Keratinocyte (primary cell): ENCODE measurements around the gene LHFPL6. TPM values are rescaled to one million over a fixed set of nuclear protein-coding genes. Genes with fewer than 3 reads are reported as not detected.

Source experiments
- DNase-seq: peaks from one replicate; pipeline ENCODE4 v3.0.0-alpha.2; 2011; ENCODE audit warnings: low read depth, missing footprints, low spot score
- FAIRE-seq: peaks from 2 replicates; lab custom pipeline; 2011; peaks lifted over from hg19 to GRCh38; lab: Jason Lieb, UNC
- H2AFZ ChIP-seq: 2 replicates; pipeline ENCODE4 v1.6.0; 2012; ENCODE audit warnings: low read length, control low read depth, inconsistent platforms; ENCODE audit not compliant: control insufficient read depth
- H3K27ac ChIP-seq: 2 replicates; pipeline ENCODE4 v1.5.1; 2011; ENCODE audit warnings: low read length; ENCODE audit not compliant: control insufficient read depth, insufficient read depth
- H3K27me3 ChIP-seq: 3 replicates; pipeline ENCODE4 v1.6.0; 2011; ENCODE audit warnings: low read length; ENCODE audit not compliant: control insufficient read depth, insufficient read depth; ENCODE audit errors: extremely low read depth
- H3K36me3 ChIP-seq, 2 experiments: 2 replicates in 1 of 2; 3 replicates in 1 of 2; pipeline ENCODE4 v1.5.1; 2011; ENCODE audit warnings: low read length in 2 of 2, mild to moderate bottlenecking in 1 of 2; ENCODE audit not compliant: control insufficient read depth in 2 of 2, insufficient read depth in 2 of 2; ENCODE audit errors: extremely low read depth in 1 of 2
- H3K4me1 ChIP-seq: 3 replicates; pipeline ENCODE4 v1.5.1; 2011; ENCODE audit warnings: low read length; ENCODE audit not compliant: control insufficient read depth, insufficient read depth; ENCODE audit errors: extremely low read depth
- H3K4me2 ChIP-seq: 3 replicates; pipeline ENCODE4 v1.6.0; 2011; ENCODE audit warnings: low read depth, low read length; ENCODE audit not compliant: control insufficient read depth, insufficient read depth; ENCODE audit errors: extremely low read depth
- H3K4me3 ChIP-seq, 3 experiments: fragments of 200-600 bp in 1 of 3; sonication (generic) in 1 of 3; 2 replicates in 2 of 3; 3 replicates in 1 of 3; pipeline ENCODE4 v1.5.1; 2011 to 2016; ENCODE audit warnings: low read length in 3 of 3, mild to moderate bottlenecking in 3 of 3, control low read depth in 2 of 3, inconsistent platforms in 1 of 3, low read depth in 1 of 3, mixed read lengths in 1 of 3, mixed run types in 1 of 3, moderate library complexity in 1 of 3; ENCODE audit not compliant: control insufficient read depth in 2 of 3, insufficient read depth in 2 of 3; ENCODE audit errors: extremely low read depth in 1 of 3
- H3K79me2 ChIP-seq: 2 replicates; pipeline ENCODE4 v1.6.0; 2012; ENCODE audit warnings: low read length; ENCODE audit not compliant: control insufficient read depth, insufficient read depth
- H3K9ac ChIP-seq: 3 replicates; pipeline ENCODE4 v1.6.0; 2011; ENCODE audit warnings: low read length; ENCODE audit not compliant: control insufficient read depth, insufficient read depth; ENCODE audit errors: extremely low read depth
- H3K9me1 ChIP-seq: 3 replicates; pipeline ENCODE4 v1.6.0; 2011; ENCODE audit warnings: low read length; ENCODE audit not compliant: control insufficient read depth, insufficient read depth; ENCODE audit errors: extremely low read depth
- H3K9me3 ChIP-seq: 2 replicates; pipeline ENCODE4 v1.5.1; 2012; ENCODE audit warnings: low read depth, low read length; ENCODE audit not compliant: control insufficient read depth
- H4K20me1 ChIP-seq: 3 replicates; pipeline ENCODE4 v1.6.0; 2011; ENCODE audit warnings: low read length; ENCODE audit not compliant: control insufficient read depth, insufficient read depth; ENCODE audit errors: extremely low read depth
- CTCF ChIP-seq, 3 experiments: IDR thresholded peaks in 1 of 3; conservative IDR thresholded peaks in 1 of 3; optimal IDR thresholded peaks in 1 of 3; 2 replicates in 2 of 3; 3 replicates in 1 of 3; pipeline versions ENCODE3 to v1.5.1; 2011; ENCODE audit warnings: low read length in 3 of 3, mild to moderate bottlenecking in 3 of 3, moderate library complexity in 2 of 3, control low read depth in 1 of 3, inconsistent platforms in 1 of 3; ENCODE audit not compliant: insufficient read depth in 2 of 3; ENCODE audit errors: extremely low read depth in 1 of 3
- EZH2 ChIP-seq: IDR thresholded peaks from one replicate; pipeline ENCODE4 v1.6.1; 2012; ENCODE audit warnings: inconsistent platforms, mild to moderate bottlenecking, low read length, moderate library complexity
- dilution Hi-C: fragments of 300-500 bp; cut with MboI; formaldehyde crosslinking; loops from one replicate; pipeline ENCODE4 v1.7.0; 2020; ENCODE audit warnings: low sequenced_read_pairs; ENCODE audit not compliant: extremely low pct_ligation_motif_present
- polyA plus RNA-seq, 5 experiments: library from polyadenylated mRNA; depleted of rRNA in 3 of 5; stranded (reverse) in 3 of 5; stranded (forward) in 1 of 5; unstranded in 1 of 5; fragments of >200 nt; gene quantifications; 1 replicate in 1 of 5; 2 replicates in 3 of 5; 3 replicates in 1 of 5; pipeline versions ENCODE4 v1.2.1 to v1.2.3, GENCODE V29; 2011 to 2012; ENCODE audit warnings: missing spikeins in 2 of 5, low read depth in 1 of 5, low replicate concordance in 1 of 5

Gene LHFPL6
- polyA plus RNA-seq, 1 donor (not counting 4 experiments of a cell fraction or from before 2014, with no cell fraction given), result 15.8 TPM

DNA sequence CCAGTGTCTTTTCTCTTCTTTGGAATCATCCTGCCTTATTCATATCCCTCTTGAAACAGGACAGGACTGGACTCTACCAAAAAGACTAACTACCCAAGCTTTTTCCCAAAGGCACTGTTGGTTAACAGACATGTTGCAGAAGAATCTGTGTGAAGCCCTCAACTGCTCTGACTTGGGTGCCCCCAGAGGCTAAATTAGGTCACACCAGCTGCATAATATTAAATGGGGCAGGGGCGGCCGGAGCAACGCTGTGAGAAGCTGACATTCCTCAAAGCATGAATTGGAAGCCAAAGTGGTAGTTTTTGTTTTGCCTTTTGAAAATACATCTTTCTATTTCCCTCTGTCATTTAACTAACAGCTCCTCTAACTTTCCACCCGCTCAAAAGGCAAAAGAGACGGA is 185.9 kb downstream of the LHFPL6 start:
- H2AFZ ChIP-seq, result no peak overlapping the region
- H3K4me2 ChIP-seq, result no peak overlapping the region
- TF ChIP-seq CTCF (optimal IDR thresholded peaks at IDR 0.05 in 1 of 3, IDR thresholded peaks at IDR 0.05 in 1 of 3, conservative IDR thresholded peaks at IDR 0.05 in 1 of 3; ENCODE audit: extremely low read depth in 1 of 3, insufficient read depth in 2 of 3, low read length in 3 of 3) (peak in 1 of 3 experiments; percentile 8), EZH2 (no peak)
- H3K79me2 ChIP-seq, result no peaks in the 10 kb centered on the region
- no peak for FAIRE-seq
- DNase-seq, result no peak
- H3K36me3 ChIP-seq, result no peaks in the 10 kb centered on the region
- no peak overlapping the region for H3K9ac ChIP-seq
- H3K27ac ChIP-seq, result no peak overlapping the region
- H3K4me3 ChIP-seq, result no peak overlapping the region
- H3K9me3 ChIP-seq, result no peaks in the 10 kb centered on the region
- dilution Hi-C loops, result no loop called here
- H3K9me1 ChIP-seq, result no peaks in the 10 kb centered on the region
- H3K4me1 ChIP-seq, result peaks cover 5% of the 10 kb centered on the region
- no peaks in the 10 kb centered on the region for H3K27me3 ChIP-seq
- H4K20me1 ChIP-seq, result no peaks in the 10 kb centered on the region

DNA sequence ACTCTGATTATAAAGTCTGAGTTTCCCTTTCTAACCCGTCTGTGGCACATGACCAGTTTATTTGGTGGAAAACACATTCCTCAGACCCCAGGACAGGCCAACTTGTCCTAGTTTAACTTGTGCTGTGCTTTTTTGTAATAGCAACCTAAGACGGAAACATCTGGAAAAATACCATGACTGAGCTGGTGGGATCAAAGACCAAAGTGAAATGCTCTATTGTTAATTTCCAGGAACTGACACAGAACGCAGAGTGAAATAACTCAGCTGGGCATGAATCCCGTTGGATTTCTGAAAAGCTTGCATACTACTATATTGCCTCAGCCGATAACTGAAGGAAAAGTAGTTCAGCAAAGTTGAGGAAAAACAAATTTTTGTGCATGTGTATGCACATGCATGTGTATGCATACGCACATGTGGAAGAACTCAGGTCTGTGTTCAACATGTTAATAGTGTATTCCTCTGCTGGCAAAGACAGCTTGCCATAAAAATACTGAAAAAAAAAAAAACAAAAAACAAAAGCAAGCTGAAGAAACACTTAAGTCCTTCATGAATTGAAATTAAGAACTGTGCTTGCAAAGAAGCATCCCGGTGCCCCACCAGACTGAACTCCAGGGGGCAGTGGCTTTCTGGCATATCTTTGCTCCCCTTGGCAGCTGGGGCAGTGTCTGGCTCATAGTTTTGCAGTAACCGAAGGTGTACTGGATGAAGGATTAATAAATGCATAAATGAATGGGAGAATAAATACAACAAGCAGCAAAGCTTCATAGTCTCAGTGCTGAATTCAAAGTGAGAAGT is 187.8 kb downstream of the LHFPL6 start:
- dilution Hi-C loops, result no loop called here
- Histone ChIP-seq H3K27me3 (no peaks in the 10 kb centered on the region), H3K4me3 (no peak overlapping the region), H3K27ac (no peak overlapping the region), H3K9ac (no peak overlapping the region), H3K9me1 (no peaks in the 10 kb centered on the region), H3K4me1 (peaks cover 5% of the 10 kb centered on the region), H3K36me3 (no peaks in the 10 kb centered on the region), H3K4me2 (no peak overlapping the region), H3K79me2 (no peaks in the 10 kb centered on the region), H2AFZ (no peak overlapping the region), H3K9me3 (no peaks in the 10 kb centered on the region), H4K20me1 (no peaks in the 10 kb centered on the region)
- FAIRE-seq (no peak), DNase-seq (no peak)
- TF ChIP-seq CTCF (optimal IDR thresholded peaks at IDR 0.05 in 1 of 3, IDR thresholded peaks at IDR 0.05 in 1 of 3, conservative IDR thresholded peaks at IDR 0.05 in 1 of 3; ENCODE audit: extremely low read depth in 1 of 3, insufficient read depth in 2 of 3, low read length in 3 of 3), result peak; percentile 43 to 65 (median 59)
- TF ChIP-seq EZH2, result no peak
